GM21717 (cell line): ENCODE results near the gene PDSS2.
"Not testable (repeated sequence)": the region's sequence is repeated elsewhere in the genome, so short reads cannot be mapped to it uniquely, and the experiment has no call there.

Source experiments
- ATAC-seq: cut with Tn5 transposase; IDR thresholded peaks from one replicate; pipeline ENCODE4 v1.9.1; 2021; ENCODE audit warnings: mild to moderate bottlenecking, moderate library complexity; ENCODE audit not compliant: unreplicated experiment

Gene PDSS2

DNA sequence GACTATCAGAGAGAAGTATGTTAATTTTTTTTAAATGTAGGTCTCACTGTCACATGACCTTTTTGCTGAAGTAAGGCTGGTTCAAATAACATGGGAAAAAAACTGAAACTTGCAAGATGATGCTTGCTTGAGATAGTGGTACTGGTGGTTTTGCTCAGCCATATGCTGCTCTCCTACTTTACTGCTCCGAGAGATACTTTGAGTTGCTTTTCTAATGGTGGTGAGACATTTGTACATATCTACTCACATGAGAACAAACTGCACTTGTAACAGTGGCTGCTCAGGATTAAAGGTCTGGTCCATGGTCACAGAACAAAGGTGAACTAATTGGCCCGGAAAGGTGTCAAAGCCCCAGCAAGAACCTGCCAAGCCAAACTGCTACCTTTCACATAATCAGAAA is 237.8 kb downstream of the PDSS2 start:
- no peak for ATAC-seq

DNA sequence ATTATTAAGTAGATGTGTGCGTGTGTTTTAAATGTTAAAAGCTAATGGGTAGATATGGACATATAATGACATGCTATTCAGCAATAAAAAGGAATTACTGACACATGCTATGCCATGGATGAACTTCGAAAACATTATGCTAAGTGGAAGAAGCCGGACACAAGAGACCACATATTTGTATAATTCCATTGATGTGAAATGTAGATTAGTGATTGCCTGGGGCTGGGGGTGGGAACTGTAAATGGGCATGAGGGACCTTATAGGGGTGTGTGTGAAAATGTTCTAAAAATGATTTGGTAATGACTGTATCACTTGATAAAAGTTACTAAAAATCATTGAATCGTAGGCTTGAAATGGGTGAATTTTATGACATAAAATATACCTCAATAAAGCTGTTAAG is 239.5 kb downstream of the PDSS2 start:
- ATAC-seq = no peak

DNA sequence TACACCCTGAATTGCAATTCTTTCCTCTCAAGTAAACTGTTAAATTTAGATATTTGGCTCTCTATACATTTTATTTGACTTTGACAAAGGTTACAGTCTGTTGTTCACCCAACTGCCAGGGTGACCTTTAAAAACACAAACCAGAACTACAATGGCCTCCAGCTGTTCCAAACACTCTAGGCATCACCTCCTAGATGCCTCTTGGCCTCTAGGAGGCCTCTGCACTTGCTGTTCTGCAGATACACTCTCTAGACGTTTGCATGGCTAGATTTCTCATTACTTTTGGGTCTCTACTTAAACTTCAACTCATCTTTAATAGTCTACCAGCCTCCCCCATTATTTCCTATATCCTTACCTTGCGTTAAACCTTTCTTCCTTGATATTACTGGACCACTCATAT is 241.2 kb downstream of the PDSS2 start:
- no peak for ATAC-seq

DNA sequence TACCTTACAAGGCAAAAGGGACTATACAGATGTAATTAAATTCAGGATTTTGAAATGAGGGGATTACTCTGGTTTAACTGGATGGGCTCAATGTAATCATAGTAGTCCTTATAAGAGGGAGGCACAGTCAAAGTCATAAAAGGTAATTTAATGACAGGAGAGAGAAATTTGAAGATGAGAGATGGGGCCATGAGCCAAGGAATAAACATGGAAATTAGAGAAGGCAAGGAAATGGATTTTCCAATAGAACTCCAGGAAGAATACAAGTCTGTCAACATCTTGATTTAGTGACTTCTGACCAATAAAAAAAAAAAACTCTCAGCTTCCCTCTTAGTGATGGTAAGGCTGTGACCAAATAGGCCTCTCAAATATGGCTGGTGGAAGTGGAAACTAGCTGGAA is 242.1 kb downstream of the PDSS2 start:
- no peak for ATAC-seq

DNA sequence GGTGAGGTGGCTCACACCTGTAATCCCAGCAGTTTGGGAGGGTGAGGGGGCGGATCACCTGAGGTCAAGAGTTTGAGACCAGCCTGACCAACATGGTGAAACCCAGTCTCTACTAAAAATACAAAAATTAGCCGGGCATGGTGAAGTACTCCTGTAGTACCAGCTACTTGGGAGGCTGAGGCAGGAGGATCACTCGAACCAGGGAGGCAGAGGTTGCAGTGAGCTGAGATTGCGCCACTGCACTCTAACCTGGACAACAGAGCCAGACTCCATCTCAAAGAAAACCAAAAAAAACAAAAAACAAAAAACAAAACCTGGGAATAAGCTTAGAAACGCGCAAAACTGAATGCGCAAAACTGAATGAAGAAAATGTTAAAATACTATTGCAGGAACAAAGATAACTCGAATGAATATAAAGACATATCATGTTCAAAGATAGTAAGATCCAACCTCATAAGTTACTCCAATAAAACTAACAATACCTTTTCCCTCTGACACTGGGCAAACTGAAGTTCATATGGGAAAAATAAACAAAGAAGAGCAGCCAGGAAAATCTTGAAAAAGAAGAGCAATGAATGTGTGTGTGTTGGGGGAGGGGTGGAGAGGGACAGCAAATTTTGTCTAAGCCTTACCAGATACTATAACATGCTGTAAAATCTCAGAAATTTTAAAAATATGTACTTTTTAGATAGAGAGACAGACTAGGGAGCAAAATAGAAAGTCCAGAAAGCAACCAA is 243.0 kb downstream of the PDSS2 start:
- no peak for ATAC-seq

DNA sequence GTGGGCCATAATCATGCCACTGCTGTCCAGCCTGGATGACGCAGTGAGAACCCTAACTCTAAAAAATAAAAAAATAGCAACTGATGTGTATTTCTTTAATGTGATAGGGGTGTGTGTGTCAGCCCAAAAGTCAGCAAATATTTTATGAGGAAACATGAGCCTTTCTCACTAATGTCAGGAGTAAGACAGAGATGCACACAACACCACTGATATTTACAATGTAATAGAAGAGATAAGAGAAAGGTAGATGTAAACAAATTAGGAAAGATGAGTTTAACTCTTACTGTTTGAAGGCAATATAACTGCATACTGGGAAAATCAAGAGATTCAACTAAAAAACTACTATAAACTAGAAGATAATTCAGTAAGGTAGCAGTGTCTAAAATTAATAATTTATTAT is 244.0 kb downstream of the PDSS2 start:
- no peak for ATAC-seq

DNA sequence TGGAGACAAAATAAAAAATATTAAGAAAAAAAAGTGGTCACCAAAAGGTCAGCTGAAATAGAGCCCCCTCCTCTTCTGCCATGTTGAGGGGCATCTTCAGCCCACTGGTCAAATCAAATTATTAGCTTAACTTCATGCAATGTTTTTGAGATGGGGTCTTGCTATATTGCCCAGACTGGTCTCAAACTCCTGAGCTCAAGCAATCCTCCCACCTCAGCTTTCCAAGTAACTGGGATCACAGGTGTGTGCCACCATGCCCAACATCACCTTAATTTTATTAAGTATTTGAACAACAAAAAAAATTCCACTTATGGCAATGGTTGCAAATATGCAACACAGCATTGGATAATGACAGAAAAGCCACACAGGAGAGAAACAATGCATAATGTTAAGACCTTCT is 244.7 kb downstream of the PDSS2 start:
- ATAC-seq = no peak

DNA sequence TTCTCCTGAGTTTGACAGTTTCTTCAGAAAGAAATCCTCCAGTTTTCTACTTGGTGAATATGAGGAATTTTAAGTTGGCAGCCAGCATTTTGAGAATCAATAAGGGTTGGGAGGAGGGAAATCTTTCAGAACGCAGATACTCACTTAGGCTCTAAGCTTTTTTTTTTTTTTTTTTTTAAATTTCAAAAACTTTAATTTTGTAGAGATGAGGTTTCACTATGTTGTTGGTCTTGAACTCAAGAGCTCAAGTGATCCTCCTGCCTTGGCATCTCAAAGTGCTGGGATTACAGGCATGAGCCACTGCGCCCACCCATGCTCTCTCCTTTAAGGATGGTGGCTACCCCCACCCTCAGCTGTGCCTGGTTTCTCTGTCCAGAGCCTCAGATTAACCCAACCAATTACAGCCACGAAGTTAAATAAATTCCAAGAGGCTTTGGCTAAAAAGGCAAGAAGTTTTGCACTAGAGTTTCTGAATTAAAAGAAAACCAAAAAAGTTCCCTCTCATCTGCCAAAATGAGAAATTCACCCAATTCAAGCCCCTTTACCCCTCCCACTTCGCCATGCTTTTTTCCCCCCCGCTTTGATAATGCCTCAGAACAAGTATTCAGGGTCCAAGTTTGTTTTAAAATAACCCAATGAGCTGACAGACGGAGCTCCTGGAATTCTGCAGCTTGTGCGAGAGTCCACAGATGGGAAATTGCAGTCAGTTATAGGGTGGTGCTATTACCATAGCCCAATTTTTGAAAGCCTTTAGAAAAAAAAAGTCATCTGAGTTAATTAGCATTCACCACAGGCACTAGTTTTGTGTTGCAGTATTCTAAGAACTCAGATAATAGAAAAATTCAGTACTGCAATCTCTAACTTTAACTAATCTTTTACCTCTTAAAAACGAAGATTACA is 249.7 kb downstream of the PDSS2 start:
- ATAC-seq = no peak

DNA sequence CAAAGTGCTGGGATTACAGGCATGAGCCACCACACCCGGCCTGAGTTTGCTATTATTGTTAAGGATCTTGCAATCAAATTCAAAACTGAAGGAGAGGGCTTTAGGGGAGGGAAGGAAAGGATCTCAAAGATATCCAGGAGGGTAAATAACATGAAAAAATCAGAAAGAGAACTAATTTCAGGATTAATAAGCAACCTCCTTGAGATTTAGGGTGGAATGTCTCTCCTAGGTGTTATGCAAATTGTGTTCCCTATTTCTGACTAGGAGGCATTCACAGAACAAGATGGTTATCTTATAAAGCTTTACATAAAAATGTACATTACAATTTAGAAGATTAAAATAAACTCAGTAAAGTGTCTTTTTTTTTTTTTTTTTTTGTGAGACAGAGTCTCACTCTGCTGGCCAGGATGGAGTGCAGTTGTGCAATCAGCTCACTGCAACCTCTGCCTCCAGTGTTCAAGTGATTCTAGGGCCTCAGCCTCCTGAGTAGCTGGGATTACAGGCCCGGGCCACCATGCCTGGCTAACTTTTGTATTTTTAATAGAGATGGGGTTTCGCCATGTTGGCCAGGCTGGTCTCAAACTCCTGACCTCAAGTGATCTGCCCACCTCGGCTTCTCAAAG is 252.0 kb downstream of the PDSS2 start:
- no peak for ATAC-seq

DNA sequence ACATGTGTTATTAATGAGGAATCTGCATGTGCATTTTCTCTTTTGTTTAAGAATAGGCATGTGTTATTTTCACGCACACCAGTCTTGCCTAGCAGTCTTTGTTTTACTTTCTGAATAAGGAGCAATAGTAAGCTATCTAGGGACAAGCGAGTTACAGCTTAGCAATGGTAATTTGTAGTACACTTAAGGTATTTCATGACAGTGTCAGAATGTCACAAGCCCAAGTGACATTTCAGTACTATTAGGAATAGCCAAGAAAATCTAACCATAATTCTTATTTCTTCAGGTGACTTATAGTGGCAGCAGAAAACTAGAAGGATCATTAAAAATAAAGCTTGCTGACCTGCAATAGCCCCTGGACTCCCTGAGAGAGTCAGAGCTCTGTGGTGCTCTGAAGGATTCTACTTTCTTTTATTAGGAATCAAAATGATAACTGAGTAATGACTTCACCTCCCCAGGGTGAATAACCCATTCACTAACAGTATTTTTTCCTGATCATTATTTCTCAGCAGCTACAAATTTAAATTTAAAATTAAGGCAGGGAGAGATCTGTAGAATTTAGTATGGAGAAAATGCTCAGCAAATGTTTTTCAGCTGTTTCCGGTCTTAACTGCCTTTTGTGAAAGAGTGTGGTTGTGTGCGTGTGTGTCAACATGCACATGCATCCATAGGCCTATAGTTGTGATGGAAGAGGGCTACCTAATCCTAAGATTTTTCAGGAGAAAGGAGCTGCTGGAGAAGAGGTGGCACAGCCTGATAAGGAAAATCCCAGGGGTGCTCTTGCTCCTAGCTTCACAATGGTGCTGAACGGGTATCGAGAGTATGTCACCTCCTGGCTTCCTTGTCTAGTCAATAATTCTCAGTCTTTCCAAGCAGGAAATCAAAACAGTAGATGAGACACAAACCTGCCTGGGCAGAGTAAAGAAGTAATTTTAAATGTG is 254.0 kb downstream of the PDSS2 start:
- no peak for ATAC-seq

DNA sequence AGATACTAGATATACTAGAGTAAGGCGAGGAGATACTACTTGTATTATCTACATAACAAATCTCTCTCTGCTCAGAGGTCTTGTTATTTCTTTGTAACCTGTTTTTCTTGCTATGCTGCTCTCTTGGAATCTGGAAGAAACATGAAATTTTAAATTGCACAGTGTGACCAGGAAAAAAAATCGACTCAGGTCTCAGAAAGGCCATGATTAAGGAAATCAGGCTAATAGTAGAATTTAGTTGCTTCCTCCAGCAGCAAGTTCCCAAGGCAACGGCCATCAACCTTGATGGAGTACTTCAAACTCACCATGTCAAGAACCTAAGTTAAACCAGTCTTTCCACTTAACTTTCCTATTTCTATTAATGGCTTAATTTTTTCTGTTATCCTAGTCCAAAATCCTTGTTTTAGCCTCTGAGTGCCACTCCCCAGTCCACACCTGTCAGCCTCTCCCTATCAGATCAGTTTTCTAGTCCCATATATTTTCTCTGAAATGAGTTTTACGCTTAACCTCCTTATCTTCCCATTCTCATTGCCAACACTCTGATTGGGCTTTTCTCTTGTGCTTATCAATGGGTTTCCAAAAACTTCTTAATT is 256.4 kb downstream of the PDSS2 start:
- ATAC-seq = no peak

DNA sequence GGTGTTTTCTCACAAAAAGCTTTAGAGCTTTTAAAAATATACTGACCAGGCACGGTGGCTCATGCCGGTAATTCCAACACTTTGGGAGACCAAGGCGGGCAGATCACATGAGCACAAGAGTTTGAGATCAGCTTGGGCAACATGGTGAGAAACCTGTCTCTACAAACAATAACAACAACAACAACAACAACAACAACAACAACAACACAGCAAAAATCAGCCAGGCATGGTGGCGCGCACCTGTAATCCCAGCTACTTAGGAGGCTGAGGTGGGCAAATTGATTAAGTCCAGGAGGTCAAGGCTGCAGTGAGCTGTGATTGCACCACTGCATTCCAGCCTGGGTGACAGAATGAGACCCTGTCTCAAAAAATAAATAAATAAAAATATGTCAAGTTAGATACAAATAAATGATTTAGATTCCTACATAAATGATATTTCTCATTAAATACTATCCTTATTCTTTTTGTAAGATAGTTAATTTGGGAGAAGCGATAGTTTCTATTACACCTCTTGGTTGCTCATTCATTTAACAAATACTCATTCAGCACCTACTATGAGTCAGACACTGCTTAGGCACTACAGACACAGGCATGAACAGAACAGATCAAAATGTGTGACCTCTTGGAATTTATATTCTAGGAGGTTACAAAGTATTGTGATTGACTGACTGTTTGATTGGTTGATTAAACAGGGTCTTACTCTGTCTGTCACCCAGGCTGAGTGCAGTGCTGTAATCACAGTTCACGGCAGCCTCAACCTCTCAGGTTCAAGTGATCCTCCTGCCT is 260.5 kb downstream of the PDSS2 start:
- no peak for ATAC-seq

DNA sequence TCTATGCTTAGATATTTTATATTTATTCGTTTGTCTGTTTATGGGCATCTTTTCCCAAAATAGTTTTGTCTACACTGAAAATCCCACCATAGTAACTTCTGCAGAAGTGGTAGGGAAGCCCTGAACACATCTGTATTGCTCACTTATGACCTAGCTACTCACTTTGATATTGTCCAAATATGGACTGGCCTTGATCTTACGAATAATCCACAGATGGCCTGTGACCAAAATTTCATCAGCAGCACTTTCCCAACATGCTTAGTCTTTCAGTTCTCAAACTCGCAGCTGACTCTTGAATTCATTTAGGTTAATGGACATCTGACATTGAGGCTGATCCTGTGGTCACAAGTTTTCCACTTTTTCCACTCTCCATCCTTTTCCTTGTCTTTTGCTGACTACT is 263.2 kb downstream of the PDSS2 start:
- no peak for ATAC-seq

DNA sequence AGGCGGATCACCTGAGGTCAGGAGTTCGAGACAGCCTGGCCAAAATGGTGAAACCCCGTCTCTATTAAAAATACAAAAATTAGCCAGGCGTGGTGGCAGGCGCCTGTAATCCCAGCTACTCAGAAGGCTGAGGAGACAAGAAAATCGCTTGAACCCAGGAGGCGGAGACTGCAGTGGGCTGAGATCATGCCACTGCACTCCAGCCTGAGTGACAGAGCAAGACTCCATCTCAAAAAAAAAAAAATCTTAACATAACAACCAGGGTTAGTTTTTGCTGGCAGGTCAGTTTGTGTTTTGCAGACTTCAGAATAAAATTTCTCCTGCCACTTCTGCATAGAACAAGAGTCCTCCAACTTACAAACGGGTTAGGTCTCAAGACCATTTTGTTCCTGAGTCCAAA is 264.6 kb downstream of the PDSS2 start:
- not testable (repeated sequence) for ATAC-seq

DNA sequence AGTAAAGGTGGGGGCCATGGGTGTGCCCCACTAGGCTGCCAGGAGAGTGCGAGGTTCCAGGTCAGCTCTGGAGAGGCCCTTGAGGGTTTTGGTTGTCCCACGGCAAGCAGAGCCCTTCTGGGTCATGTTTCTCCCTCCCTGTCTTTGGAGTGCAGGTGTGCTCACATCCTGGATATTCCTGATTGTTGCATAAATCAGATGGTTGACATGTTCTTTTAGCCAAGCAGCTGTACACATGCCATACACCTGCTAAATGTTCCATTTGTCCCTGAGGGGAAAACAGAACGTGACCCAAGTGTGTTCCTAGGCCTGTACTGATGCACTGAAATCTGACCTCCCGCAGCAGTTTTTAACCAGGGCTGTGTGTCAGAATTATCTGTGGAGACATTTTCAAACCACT is 266.5 kb downstream of the PDSS2 start:
- no peak for ATAC-seq

DNA sequence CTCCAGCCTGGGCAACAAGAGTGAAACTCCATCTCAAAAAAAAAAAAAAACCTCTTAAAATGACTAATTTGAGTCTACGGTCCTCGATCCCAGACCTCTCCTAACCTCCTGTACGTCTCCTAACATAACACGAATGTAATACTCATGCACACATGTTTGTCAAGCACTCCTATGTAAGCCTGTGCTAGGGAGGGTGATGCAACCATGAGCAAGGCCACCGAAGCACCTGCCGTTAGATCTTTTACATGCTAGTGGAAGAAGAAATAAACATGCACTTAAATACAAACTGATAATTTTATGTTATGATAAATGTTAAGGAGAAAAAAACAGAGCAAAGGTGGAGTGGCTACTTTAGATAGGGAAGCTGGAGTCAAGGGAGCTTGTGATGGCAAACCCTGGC is 271.7 kb downstream of the PDSS2 start:
- no peak for ATAC-seq

DNA sequence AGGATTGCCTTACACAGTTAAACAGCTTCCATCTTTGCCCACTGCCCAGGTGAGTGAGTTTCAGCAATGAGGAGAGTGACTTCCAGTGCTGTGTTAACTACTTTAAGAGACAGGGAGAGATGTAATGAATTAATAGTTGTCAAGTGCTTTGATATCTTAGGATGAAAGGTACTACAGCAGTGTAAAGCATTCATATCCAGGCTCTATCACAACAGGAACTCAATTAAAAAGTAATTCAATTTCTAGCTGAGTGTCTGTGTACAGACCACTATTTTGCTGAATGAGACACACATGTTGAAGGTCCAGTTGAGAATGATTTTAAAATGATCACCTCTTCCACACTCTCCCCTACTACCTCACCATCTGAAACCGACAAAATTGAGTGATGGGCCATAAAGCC is 273.3 kb downstream of the PDSS2 start:
- no peak for ATAC-seq

DNA sequence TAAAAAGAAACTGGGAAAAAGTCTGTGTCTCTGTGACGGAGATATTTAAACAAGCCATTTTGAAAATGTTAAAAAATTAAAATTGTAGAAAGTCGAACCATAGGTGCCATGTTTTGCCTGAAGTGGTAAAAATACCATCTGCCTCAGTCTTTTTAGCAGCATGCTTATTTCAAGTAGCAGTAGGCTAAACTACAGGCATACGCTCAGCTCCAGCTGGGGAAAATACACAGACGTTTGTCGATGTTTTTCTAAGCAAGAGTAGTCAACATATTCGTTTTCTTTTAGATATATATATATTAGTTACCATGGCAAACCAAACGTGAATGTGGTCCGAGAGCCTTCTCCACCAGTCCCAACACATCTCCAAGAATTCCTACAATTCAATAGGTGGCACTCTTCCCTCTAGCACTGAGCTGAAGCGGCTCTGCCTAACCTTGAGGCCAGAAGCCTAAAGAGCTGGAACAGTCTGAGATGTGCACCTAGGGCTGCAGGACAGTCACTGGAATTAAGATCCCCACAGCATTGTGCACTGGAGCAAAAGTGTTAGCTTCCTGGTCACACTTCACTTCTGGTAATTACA is 273.9 kb downstream of the PDSS2 start:
- no peak for ATAC-seq

DNA sequence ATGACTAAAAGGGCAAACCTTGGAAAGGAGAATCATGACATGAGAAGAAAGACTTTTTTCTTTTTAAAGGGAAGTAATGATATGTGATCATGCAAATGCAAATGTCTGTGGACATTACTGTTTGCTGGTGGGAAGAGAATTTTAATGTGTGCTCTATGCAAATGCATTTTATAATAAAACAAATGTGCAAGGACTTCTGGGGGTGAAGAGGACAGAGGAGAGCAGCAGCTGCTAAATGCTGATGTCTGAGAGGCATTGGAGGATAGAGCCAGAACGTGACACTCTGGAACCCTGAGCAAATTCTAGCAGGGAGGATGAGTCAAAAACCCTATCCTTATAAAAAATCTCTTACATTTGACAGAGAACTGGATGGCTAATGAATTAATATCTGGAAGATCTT is 274.9 kb downstream of the PDSS2 start:
- no peak for ATAC-seq
